HepG2 (cell line): ENCODE data around the gene TSPAN15. TPM values are rescaled to one million over a fixed set of nuclear protein-coding genes. Genes with fewer than 3 reads are reported as not detected.

Experiments
- ARID5B ChIP-seq: IDR thresholded peaks from 2 replicates; pipeline ENCODE4 v1.4.0; 2020; ENCODE audit warnings: mild to moderate bottlenecking, missing genetic modification reagents
- FOXA3 ChIP-seq: IDR thresholded peaks from 2 replicates; pipeline ENCODE4 v1.6.1; 2016; ENCODE audit warnings: missing genetic modification reagents, missing compliant biosample characterization
- HES4 ChIP-seq: sonication (generic); formaldehyde crosslinking; IDR thresholded peaks from 2 replicates; pipeline ENCODE4 v1.9.0; 2021; ENCODE audit warnings: mild to moderate bottlenecking, missing genetic modification reagents, borderline replicate concordance
- PCBP1 ChIP-seq: fragments of 200-400 bp; formaldehyde crosslinking; IDR thresholded peaks from 2 replicates; pipeline ENCODE4 v1.6.1; 2017; ENCODE audit warnings: mild to moderate bottlenecking, low read depth, low read length, borderline replicate concordance
- POGK ChIP-seq: sonication (generic); formaldehyde crosslinking; conservative IDR thresholded peaks from 2 replicates; pipeline ENCODE4 v1.8.0; 2022; ENCODE audit warnings: mild to moderate bottlenecking, moderate library complexity, missing genetic modification reagents
- SALL1 ChIP-seq: sonication (generic); formaldehyde crosslinking; IDR thresholded peaks from 2 replicates; pipeline ENCODE4 v1.8.0; 2022; ENCODE audit warnings: mild to moderate bottlenecking, missing genetic modification reagents
- ZGPAT ChIP-seq: IDR thresholded peaks from 2 replicates; pipeline ENCODE4 v1.6.1; 2016; ENCODE audit warnings: mild to moderate bottlenecking
- polyA plus RNA-seq, 8 experiments: library from polyadenylated mRNA; depleted of rRNA in 3 of 8; stranded (reverse) in 7 of 8; unstranded in 1 of 8; fragments of >200 nt; fragmentation: Illumina TruSeq in 4 of 8; extraction: Trizol in 4 of 8; gene quantifications; 2 replicates each; pipeline versions ENCODE4 v1.2.1 to v1.2.3, GENCODE V29; 2011 to 2016; ENCODE audit warnings: low read depth in 4 of 8, missing spikeins in 1 of 8, mixed read lengths in 1 of 8; ENCODE audit not compliant: insufficient read depth in 1 of 8
- total RNA-seq, 5 experiments: library from RNA; depleted of rRNA; stranded (reverse); fragments of >200 nt; fragmentation: Illumina TruSeq; extraction: Trizol; gene quantifications; 2 replicates each; pipeline ENCODE4 v1.2.3, GENCODE V29; 2016; ENCODE audit warnings: low read depth in 1 of 5

Gene TSPAN15
- total and polyA plus RNA-seq, 2 of the 13 experiments (the other 11 are each of a cell fraction or from before 2014, with no cell fraction given): 0.27 to 3.2 TPM

GRCh38 chr10:69421611-69422308, 29.5 kb upstream of the TSPAN15 start (continued):
- TF ChIP-seq ARID5B (CRISPR knock-in tag): peak; percentile 11; the same call in 1 of the 2 replicates
- TF ChIP-seq ZGPAT (CRISPR knock-in tag): peak; percentile 25; the same call in 1 of the 2 replicates
- peak; percentile 18; the same call in 1 of the 2 replicates for TF ChIP-seq SALL1 (CRISPR knock-in tag)
- TF ChIP-seq PCBP1: no peak
- 0 out of 2 replicates have a peak, but pooled peaks have one; percentile 31 for TF ChIP-seq POGK (CRISPR knock-in tag)
- 0 out of 2 replicates have a peak, but pooled peaks have one; percentile 28 for TF ChIP-seq HES4
- TF ChIP-seq FOXA3 (CRISPR knock-in tag): peak; percentile 56
- TF ChIP-seq, all 625 proteins: peak for 11
